AG04449 (cell line): Measurements from ENCODE around the gene RAE1.
"Not testable (repeated sequence)": the region's sequence is repeated elsewhere in the genome, so short reads cannot be mapped to it uniquely, and the experiment has no call there.

Experiments used
- CTCF ChIA-PET: fragments of 350-600 bp; formaldehyde crosslinking; extraction: SDS; loops from one replicate; lab custom pipeline; 2021; ENCODE audit warnings: antibody characterized with exemption; lab: Yijun Ruan, JAX
- POLR2A ChIA-PET: fragments of 400-600, 350-600 bp; formaldehyde crosslinking; extraction: SDS; loops from one replicate; lab custom pipeline; 2020; ENCODE audit warnings: antibody characterized with exemption, inconsistent platforms; lab: Yijun Ruan, JAX
- DNase-seq: peaks from one replicate; pipeline ENCODE4 v3.0.0-alpha.2; 2010; ENCODE audit warnings: low read depth, low spot score
- H3K4me3 ChIP-seq: 2 replicates; pipeline ENCODE4 v1.5.1; 2011; ENCODE audit warnings: low read depth, mild to moderate bottlenecking, control low read depth, low read length
- TF ChIP-seq, protein P1 (sequence below): IDR thresholded peaks from one replicate; pipeline ENCODE4 v1.5.1; 2011; ENCODE audit warnings: mild to moderate bottlenecking, moderate library complexity, low read length, control low read depth, inconsistent platforms; ENCODE audit not compliant: insufficient read depth; ENCODE audit errors: missing control alignments

RAE1 gene

GRCh38 chr20:57350081-57350710 lies 859 bp upstream of the RAE1 start:
- CTCF ChIA-PET, result interaction anchor here (1.7 to 9.7 kb wide), 6 partner anchors 12 to 799 kb away, joined by 5 to 173 read pairs (median 9); no protein-coding TSS in a partner anchor
- POLR2A ChIA-PET, result no interaction called here
- no peak for DNase-seq
- TF ChIP-seq, protein P1, sequence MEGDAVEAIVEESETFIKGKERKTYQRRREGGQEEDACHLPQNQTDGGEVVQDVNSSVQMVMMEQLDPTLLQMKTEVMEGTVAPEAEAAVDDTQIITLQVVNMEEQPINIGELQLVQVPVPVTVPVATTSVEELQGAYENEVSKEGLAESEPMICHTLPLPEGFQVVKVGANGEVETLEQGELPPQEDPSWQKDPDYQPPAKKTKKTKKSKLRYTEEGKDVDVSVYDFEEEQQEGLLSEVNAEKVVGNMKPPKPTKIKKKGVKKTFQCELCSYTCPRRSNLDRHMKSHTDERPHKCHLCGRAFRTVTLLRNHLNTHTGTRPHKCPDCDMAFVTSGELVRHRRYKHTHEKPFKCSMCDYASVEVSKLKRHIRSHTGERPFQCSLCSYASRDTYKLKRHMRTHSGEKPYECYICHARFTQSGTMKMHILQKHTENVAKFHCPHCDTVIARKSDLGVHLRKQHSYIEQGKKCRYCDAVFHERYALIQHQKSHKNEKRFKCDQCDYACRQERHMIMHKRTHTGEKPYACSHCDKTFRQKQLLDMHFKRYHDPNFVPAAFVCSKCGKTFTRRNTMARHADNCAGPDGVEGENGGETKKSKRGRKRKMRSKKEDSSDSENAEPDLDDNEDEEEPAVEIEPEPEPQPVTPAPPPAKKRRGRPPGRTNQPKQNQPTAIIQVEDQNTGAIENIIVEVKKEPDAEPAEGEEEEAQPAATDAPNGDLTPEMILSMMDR, result no peak
- no peak overlapping the region for H3K4me3 ChIP-seq

GRCh38 chr20:57350726-57351041 lies 371 bp upstream of the RAE1 start:
- POLR2A ChIA-PET, result not testable (repeated sequence)
- CTCF ChIA-PET, result interaction anchor here (2.5 to 9.7 kb wide), 3 partner anchors 17 to 264 kb away, joined by 8 to 173 read pairs (median 49); no protein-coding TSS in a partner anchor

DNA sequence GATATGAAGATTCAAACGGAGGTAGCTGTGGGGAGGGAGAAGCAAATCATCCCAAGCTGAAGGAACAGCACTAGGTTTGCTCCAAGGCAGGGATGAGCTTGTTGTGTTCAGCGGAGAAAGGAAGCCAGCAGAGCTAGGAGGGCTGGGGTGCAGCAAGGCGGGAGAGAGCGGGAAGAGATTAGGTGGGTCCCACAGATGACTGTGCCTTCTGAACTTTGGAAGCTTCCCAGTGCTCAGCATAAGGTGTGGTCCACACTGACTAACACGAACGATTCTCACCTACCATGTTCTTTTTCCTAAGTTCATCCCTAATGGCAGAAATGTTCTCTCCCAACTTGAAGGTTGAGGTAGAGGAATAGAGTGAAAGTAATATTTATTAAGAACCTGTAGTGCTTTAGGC lies 1.2 kb downstream of the RAE1 start:
- TF ChIP-seq, protein P1, result no peak
- ChIA-PET POLR2A (no interaction called here), CTCF (interaction anchor here (1.4 kb wide), 1 partner anchor 10 kb away, joined by 5 read pairs; no protein-coding TSS in a partner anchor)
- DNase-seq, result no peak
- H3K4me3 ChIP-seq, result peak overlapping the region; percentile 100

More at GRCh38 chr20:57350726-57351041, 371 bp upstream of the RAE1 start:
- H3K4me3 ChIP-seq, result peak overlapping the region; percentile 100
- not testable (repeated sequence) for DNase-seq

- ChIA-PET CTCF (no interaction called here), POLR2A (no interaction called here)
- DNase-seq, result no peak
- H3K4me3 ChIP-seq, result no peak overlapping the region
- TF ChIP-seq, protein P1, result no peak
Observed at GRCh38 chr20:57353351-57353750, 2.3 kb downstream of the RAE1 start.

DNA sequence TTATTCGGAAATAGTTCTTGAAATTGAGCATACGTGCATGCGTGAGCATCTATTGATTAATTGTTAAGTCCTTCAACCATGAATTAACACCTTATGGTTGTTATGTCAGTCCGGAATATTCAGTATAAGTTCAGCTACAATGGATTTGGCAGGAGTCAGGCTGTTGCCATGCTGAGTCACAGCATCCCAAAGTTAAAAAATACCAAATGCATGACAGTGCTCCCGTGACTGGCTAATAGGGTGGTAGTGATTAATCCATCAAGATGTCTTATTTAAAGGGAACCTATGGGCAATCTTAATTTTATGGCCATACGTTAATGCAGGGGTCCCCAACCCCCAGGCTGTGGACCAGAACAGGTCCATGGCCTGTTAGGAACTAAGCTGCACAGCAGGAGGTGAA lies 10.5 kb downstream of the RAE1 start:
- H3K4me3 ChIP-seq, result no peak overlapping the region
- DNase-seq, result peak; percentile 42
- CTCF ChIA-PET, result interaction anchor here (0.8 to 2.0 kb wide), 6 partner anchors 10 to 134 kb away, joined by 3 to 8 read pairs (median 4); partner anchors contain the start of gene RAE1
- POLR2A ChIA-PET, result interaction anchor here (0.5 to 0.6 kb wide), 3 partner anchors 285 to 950 kb away, joined by 3 to 4 read pairs (median 3); no protein-coding TSS in a partner anchor
- TF ChIP-seq, protein P1, result no peak

DNA sequence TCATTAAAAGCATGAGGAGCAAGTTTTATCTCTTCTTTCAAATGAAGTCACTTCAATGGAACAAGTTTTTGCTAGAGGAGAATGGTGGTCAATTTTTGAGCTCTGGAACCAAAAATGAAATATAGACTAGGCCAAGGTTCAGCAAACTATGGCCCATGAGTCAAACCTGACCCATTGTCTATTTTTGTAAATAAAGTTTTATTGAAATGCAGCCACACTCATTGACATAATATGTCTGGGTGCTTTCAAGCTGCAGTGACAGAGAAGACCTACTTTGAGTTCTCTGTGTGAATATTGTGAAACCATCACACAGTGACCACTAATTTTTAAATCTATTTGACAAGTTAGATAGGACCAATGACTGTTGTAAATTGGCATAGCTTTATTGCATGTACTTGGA lies 13.4 kb downstream of the RAE1 start:
- CTCF ChIA-PET, result interaction anchor here (1.8 to 2.6 kb wide), 3 partner anchors 9 to 18 kb away, joined by 6 to 17 read pairs (median 14); no protein-coding TSS in a partner anchor
- no peak overlapping the region for H3K4me3 ChIP-seq
- DNase-seq, result no peak
- TF ChIP-seq, protein P1, result no peak
- POLR2A ChIA-PET, result no interaction called here
